CD4-positive, alpha-beta T cell (primary cell): ENCODE measurements around the gene SYNGAP1. TPM values are rescaled to one million over a fixed set of nuclear protein-coding genes. Genes with fewer than 3 reads are reported as not detected.

ENCODE experiments used
- ATAC-seq: fragments of 200-7000 bp; cut with Tn5 transposase; one replicate; pipeline ENCODE4 v1.10.0; 2022; ENCODE audit warnings: mild to moderate bottlenecking; ENCODE audit not compliant: poor library complexity
- CTCF ChIA-PET: fragments of 350-600 bp; sonication (Branson Sonifier 250); formaldehyde crosslinking; loops from one replicate; lab custom pipeline; 2021; ENCODE audit warnings: antibody characterized with exemption, inconsistent platforms; lab: Charles Lee
- POLR2A ChIA-PET: fragments of 350-600 bp; sonication (Branson Sonifier 250); formaldehyde crosslinking; loops from one replicate; lab custom pipeline; 2021; ENCODE audit warnings: antibody characterized with exemption, inconsistent platforms; lab: Charles Lee
- DNase-seq, 14 experiments: peaks; one replicate each; pipeline ENCODE4 v3.0.0-alpha.2; 2013 to 2020; ENCODE audit warnings: mixed read lengths in 2 of 14
- H3K27ac ChIP-seq, 2 donors: one replicate each; pipeline versions ENCODE4 v1.5.1 to v1.7.0; 2013; ENCODE audit warnings: low read length in 2 of 2, low read depth in 1 of 2, mild to moderate bottlenecking in 1 of 2
- H3K27me3 ChIP-seq, 2 experiments: 1 replicate in 1 of 2; 2 replicates in 1 of 2; pipeline versions ENCODE4 v1.6.1 to v1.7.0; 2013; ENCODE audit warnings: low read length in 2 of 2, control low read depth in 1 of 2, mild to moderate bottlenecking in 1 of 2, moderate library complexity in 1 of 2; ENCODE audit not compliant: insufficient read depth in 2 of 2, control insufficient read depth in 1 of 2
- H3K36me3 ChIP-seq: one replicate; pipeline ENCODE4 v1.6.1; 2013; ENCODE audit warnings: low read length, control low read depth; ENCODE audit not compliant: insufficient read depth
- H3K4me1 ChIP-seq: one replicate; pipeline ENCODE4 v1.6.1; 2013; ENCODE audit warnings: low read length, control low read depth; ENCODE audit not compliant: insufficient read depth
- H3K4me3 ChIP-seq: one replicate; pipeline ENCODE4 v1.5.1; 2013; ENCODE audit warnings: mild to moderate bottlenecking, low read length, moderate library complexity
- H3K9me3 ChIP-seq, 2 experiments: 1 replicate in 1 of 2; 2 replicates in 1 of 2; pipeline versions ENCODE4 v1.6.1 to v1.7.0; 2013; ENCODE audit warnings: low read length in 2 of 2, mild to moderate bottlenecking in 2 of 2, control low read depth in 1 of 2, moderate library complexity in 1 of 2; ENCODE audit not compliant: control insufficient read depth in 1 of 2, insufficient read depth in 1 of 2
- H3K27ac Mint-ChIP-seq: one replicate; pipeline ENCODE4 v1.8.0; 2020; ENCODE audit warnings: mixed read lengths
- H3K27me3 Mint-ChIP-seq: one replicate; pipeline ENCODE4 v1.8.0; 2021; ENCODE audit warnings: mixed read lengths
- H3K36me3 Mint-ChIP-seq: one replicate; pipeline ENCODE4 v1.8.0; 2021; ENCODE audit warnings: low read depth, mixed read lengths
- H3K4me1 Mint-ChIP-seq: one replicate; pipeline ENCODE4 v1.8.0; 2021; ENCODE audit warnings: low read depth, mixed read lengths
- H3K4me3 Mint-ChIP-seq: one replicate; pipeline ENCODE4 v1.8.0; 2020; ENCODE audit warnings: mild to moderate bottlenecking, mixed read lengths
- H3K9me3 Mint-ChIP-seq: one replicate; pipeline ENCODE4 v1.8.0; 2020; ENCODE audit warnings: mixed read lengths
- CTCF ChIP-seq: fragments of 200-600 bp; IDR thresholded peaks from one replicate; pipeline ENCODE4 v1.8.0; 2022; ENCODE audit warnings: antibody characterized with exemption, mild to moderate bottlenecking
- intact Hi-C, 2 experiments: fragments of 100-400 bp; cut with DNase I in 1 of 2; cut with micrococcal nuclease in 1 of 2; formaldehyde crosslinking; loops; one replicate each; pipeline versions ENCODE4 v1.15.1 to v1.9.0; 2023 to 2025; cut with DNase I, micrococcal nuclease
- total RNA-seq, 174 experiments: library from RNA in 2 of 174; stranded (reverse) in 2 of 174; gene quantifications; one replicate each; pipeline ENCODE4 v1.2.3 and lab custom pipeline; 2021 to 2026

Gene SYNGAP1
- total RNA-seq, 2 experiments from 2014 or later, result 62.4 to 63.8 TPM

- peak overlapping the region; percentile 98 for H3K27ac Mint-ChIP-seq
- ChIA-PET POLR2A (interaction anchor here (1.0 kb wide), 1 partner anchor 16 kb away, joined by 5 read pairs; no protein-coding TSS in a partner anchor), CTCF (interaction anchor here (3.2 kb wide), 1 partner anchor 11 kb away, joined by 9 read pairs; no protein-coding TSS in a partner anchor)
- peak overlapping the region; percentile 94 for H3K4me3 Mint-ChIP-seq
- DNase-seq (peak in 1 of 14 experiments; percentile 63), ATAC-seq (no peak)
- H3K27ac ChIP-seq, result no peak overlapping the region
- peaks cover 42% of the 10 kb centered on the region for H3K36me3 ChIP-seq
- no peaks in the 10 kb centered on the region for H3K9me3 ChIP-seq
- intact Hi-C loops, result loop anchor here (5.0 kb wide), 2 partner anchors 102 to 212 kb away; partner anchors contain the start of genes HSD17B8 (in 1 of the 2), RXRB (in 1 of the 2), SLC39A7 (in 1 of the 2) and TAPBP (in 1 of the 2)
- peaks cover 88% of the 10 kb centered on the region for H3K4me1 Mint-ChIP-seq
- no peaks in the 10 kb centered on the region for H3K9me3 Mint-ChIP-seq
- H3K36me3 Mint-ChIP-seq, result peaks cover 69% of the 10 kb centered on the region
- H3K4me3 ChIP-seq, result no peak overlapping the region
- H3K27me3 Mint-ChIP-seq, result no peaks in the 10 kb centered on the region
- no peaks in the 10 kb centered on the region for H3K27me3 ChIP-seq
- peaks cover 87% of the 10 kb centered on the region for H3K4me1 ChIP-seq
- TF ChIP-seq CTCF, result no peak
These were observed 5.1 kb upstream of the SYNGAP1 start for GRCh38 chr6:33414592-33415271.

- Mint-ChIP-seq H3K27me3 (no peaks in the 10 kb centered on the region), H3K36me3 (peaks cover 69% of the 10 kb centered on the region), H3K27ac (peak overlapping the region; percentile 98), H3K4me3 (peak overlapping the region; percentile 94), H3K9me3 (no peaks in the 10 kb centered on the region), H3K4me1 (peaks cover 84% of the 10 kb centered on the region)
- Histone ChIP-seq H3K9me3 (no peaks in the 10 kb centered on the region), H3K27ac (peak overlapping the region; percentile 94), H3K36me3 (peaks cover 42% of the 10 kb centered on the region), H3K4me1 (peaks cover 92% of the 10 kb centered on the region), H3K4me3 (no peak overlapping the region), H3K27me3 (no peaks in the 10 kb centered on the region)
- POLR2A ChIA-PET, result interaction anchor here (0.7 to 4.8 kb wide), 5 partner anchors 9 to 444 kb away, joined by 3 to 60 read pairs (median 9); partner anchors contain the start of genes PFDN6 and WDR46
- TF ChIP-seq CTCF, result no peak
- CTCF ChIA-PET, result interaction anchor here (3.2 kb wide), 1 partner anchor 10 kb away, joined by 9 read pairs; no protein-coding TSS in a partner anchor
- ATAC-seq, result no peak
- intact Hi-C loops, result loop anchor here (2.0 to 5.0 kb wide), 2 partner anchors 15 to 104 kb away; partner anchors contain the start of gene TAPBP (in 1 of the 2)
- peak in 1 of 14 experiments; percentile 42 for DNase-seq
These were observed 4.0 kb upstream of the SYNGAP1 start for GRCh38 chr6:33415831-33416230.

GRCh38 chr6:33416386-33417127 lies 3.3 kb upstream of the SYNGAP1 start:
- Histone ChIP-seq H3K9me3 (no peaks in the 10 kb centered on the region), H3K27ac (peak overlapping the region; percentile 94), H3K4me3 (peak overlapping the region; percentile 82), H3K4me1 (peaks cover 89% of the 10 kb centered on the region), H3K36me3 (peaks cover 42% of the 10 kb centered on the region), H3K27me3 (no peaks in the 10 kb centered on the region)
- DNase-seq (peak in 1 of 14 experiments; percentile 48), ATAC-seq (no peak)
- H3K4me1 Mint-ChIP-seq, result peaks cover 87% of the 10 kb centered on the region
- H3K36me3 Mint-ChIP-seq, result peaks cover 64% of the 10 kb centered on the region
- TF ChIP-seq CTCF, result no peak
- peak overlapping the region; percentile 92 for H3K4me3 Mint-ChIP-seq
- H3K27me3 Mint-ChIP-seq, result no peaks in the 10 kb centered on the region
- CTCF ChIA-PET, result interaction anchor here (0.8 to 3.2 kb wide), 4 partner anchors 9 to 295 kb away, joined by 3 to 9 read pairs (median 4); partner anchors contain the start of gene UQCC2
- intact Hi-C loops, result loop anchor here (2.0 to 5.0 kb wide), 2 partner anchors 14 to 104 kb away; partner anchors contain the start of gene TAPBP (in 1 of the 2)
- H3K27ac Mint-ChIP-seq, result peak overlapping the region; percentile 98
- POLR2A ChIA-PET, result interaction anchor here (0.7 to 4.8 kb wide), 10 partner anchors 9 to 444 kb away, joined by 3 to 60 read pairs (median 15); partner anchors contain the start of genes B3GALT4, PFDN6, WDR46 and ZBTB9
- no peaks in the 10 kb centered on the region for H3K9me3 Mint-ChIP-seq
